Measurements from ENCODE around the gene RFK.
"Not testable (repeated sequence)": the region's sequence is repeated elsewhere in the genome, so short reads cannot be mapped to it uniquely, and the experiment has no call there.

RFK gene

GRCh38 chr9:76394195-76394959, at the start of gene RFK:
Gene RFK, minus strand, starts transcription at chr9:76394426. Its CDS starts 255 bp downstream, at chr9:76394171.
- H3K4me3 ChIP-seq (ENCODE audit: low read depth, low read length): peak within 1 kb of the TSS; percentile 82
- DNase-seq (ENCODE audit: low read depth): peak; percentile 90
- no peak for TF ChIP-seq MYC (IDR thresholded peaks at IDR 0.05; ENCODE audit: low read depth, low read length)
- peak; percentile 1 for TF ChIP-seq CTCF (IDR thresholded peaks at IDR 0.05; ENCODE audit: low read depth, low read length)
- peak; percentile 34 for TF ChIP-seq POLR2A (IDR thresholded peaks at IDR 0.05; ENCODE audit: extremely low read depth, insufficient read length)
- TF ChIP-seq MAX (IDR thresholded peaks at IDR 0.05; ENCODE audit: low read depth, low read length): peak; percentile 36

- TF ChIP-seq CTCF (IDR thresholded peaks at IDR 0.05; ENCODE audit: low read depth, low read length) (no peak), MAX (IDR thresholded peaks at IDR 0.05; ENCODE audit: low read depth, low read length) (no peak), MYC (IDR thresholded peaks at IDR 0.05; ENCODE audit: low read depth, low read length) (no peak), POLR2A (IDR thresholded peaks at IDR 0.05; ENCODE audit: extremely low read depth, insufficient read length) (no peak)
- H3K4me3 ChIP-seq (ENCODE audit: low read depth, low read length): no peak overlapping the region
- DNase-seq (ENCODE audit: low read depth): no peak
Observed at GRCh38 chr9:76443887-76444286, 49.7 kb upstream of the RFK start.

- no peak for DNase-seq (ENCODE audit: low read depth)
- H3K4me3 ChIP-seq (ENCODE audit: low read depth, low read length): no peak overlapping the region
- TF ChIP-seq CTCF (IDR thresholded peaks at IDR 0.05; ENCODE audit: low read depth, low read length) (no peak), MAX (IDR thresholded peaks at IDR 0.05; ENCODE audit: low read depth, low read length) (no peak), MYC (IDR thresholded peaks at IDR 0.05; ENCODE audit: low read depth, low read length) (no peak), POLR2A (IDR thresholded peaks at IDR 0.05; ENCODE audit: extremely low read depth, insufficient read length) (no peak)
Observed at GRCh38 chr9:76441551-76442322, 47.5 kb upstream of the RFK start.

GRCh38 chr9:76438841-76439588, 44.8 kb upstream of the RFK start:
- DNase-seq (ENCODE audit: low read depth): no peak

GRCh38 chr9:76437017-76437699, 42.9 kb upstream of the RFK start:
- not testable (repeated sequence) for H3K4me3 ChIP-seq (ENCODE audit: low read depth, low read length); DNase-seq (ENCODE audit: low read depth)

More at GRCh38 chr9:76438841-76439588, 44.8 kb upstream of the RFK start:
- TF ChIP-seq MYC (IDR thresholded peaks at IDR 0.05; ENCODE audit: low read depth, low read length): no peak
- TF ChIP-seq MAX (IDR thresholded peaks at IDR 0.05; ENCODE audit: low read depth, low read length): no peak
- TF ChIP-seq CTCF (IDR thresholded peaks at IDR 0.05; ENCODE audit: low read depth, low read length): no peak
- TF ChIP-seq POLR2A (IDR thresholded peaks at IDR 0.05; ENCODE audit: extremely low read depth, insufficient read length): no peak
- no peak overlapping the region for H3K4me3 ChIP-seq (ENCODE audit: low read depth, low read length)

- H3K4me3 ChIP-seq (ENCODE audit: low read depth, low read length); DNase-seq (ENCODE audit: low read depth): not testable (repeated sequence)
Observed at GRCh38 chr9:76434897-76435296, 40.7 kb upstream of the RFK start.
